ENCODE results near the gene RNF4.

The RNF4 gene

DNA sequence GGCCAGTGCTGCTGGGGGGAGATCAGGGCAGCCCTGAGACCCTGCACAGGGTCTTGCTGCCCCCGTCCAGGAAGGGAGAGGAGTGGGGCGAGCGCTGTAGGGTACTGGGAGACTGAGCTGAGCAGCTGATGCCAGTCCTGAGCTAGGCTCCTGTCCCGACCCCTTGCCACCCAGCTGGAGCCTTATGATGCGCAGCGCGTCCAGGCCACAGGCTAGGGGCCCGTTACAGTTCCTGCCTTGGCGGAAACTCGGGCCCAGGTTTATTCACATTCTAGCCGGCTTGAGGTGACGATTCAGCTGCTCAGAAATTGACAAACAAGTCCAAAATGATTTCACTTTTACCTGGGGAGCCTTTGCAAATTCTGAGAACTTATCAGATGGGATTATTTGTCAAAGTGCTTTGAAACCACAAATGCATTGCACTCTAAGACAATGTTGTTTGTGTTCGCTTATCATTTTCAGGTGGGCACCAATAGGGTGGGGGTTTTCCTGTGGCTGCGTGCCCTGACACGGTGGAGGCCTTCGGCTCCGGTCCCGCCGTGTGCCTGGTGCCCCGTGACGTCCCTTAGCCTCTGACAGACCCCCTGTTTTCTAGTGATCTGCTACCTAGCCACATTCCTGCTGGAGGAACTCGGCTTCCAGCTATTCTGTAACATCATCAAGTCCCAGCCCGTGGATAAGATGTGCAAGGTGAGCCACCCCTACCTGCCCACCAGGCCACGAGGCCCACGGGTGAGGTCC lies 31.3 kb upstream of the RNF4 start:
- DNase-seq (ENCODE audit: low read depth), result no peak

- no peak for DNase-seq (ENCODE audit: low read depth)
Measured at GRCh38 chr4:2438822-2439718, 29.8 kb upstream of the RNF4 start.

DNA sequence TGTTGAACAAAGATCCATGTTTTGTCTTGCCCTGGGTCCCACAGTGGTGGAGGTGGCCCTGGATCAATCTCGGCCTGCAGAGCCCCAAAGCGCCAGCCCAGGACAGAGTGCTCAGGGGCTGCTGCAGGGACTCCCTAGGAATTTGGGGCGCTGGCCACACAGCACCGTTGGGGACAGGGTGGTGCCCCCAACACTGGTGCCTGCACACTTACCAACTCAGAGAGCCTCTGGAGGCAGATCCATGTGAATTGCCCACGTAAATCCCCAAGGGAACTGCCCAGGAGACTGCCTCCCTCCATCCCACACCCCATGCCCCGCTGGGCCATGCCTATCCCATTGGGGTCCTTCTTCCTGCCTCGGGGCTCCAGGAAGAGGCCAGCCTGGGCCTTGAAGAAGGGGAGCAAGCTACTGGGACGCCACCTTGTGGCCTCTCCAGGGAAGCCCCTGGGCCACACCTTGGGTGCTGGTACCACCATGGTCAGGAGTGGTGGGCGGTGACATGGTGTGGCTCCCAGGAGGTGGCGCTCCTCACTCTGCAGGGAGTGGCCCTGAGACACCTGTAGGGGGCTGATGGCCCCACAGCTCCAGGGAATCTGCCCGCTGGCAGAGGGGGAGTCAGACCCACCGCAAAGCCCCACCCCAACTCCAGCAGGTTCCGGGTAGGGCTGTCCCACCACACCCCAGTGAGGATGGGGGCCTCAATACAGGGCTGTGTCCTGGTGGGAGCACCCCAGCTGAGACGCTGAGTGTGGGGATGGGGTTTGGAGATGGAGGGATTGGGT lies 27.3 kb upstream of the RNF4 start:
- DNase-seq (ENCODE audit: low read depth), result peak; percentile 59

- no peak for DNase-seq (ENCODE audit: low read depth)
Measured at GRCh38 chr4:2442175-2442993, 26.5 kb upstream of the RNF4 start.

GRCh38 chr4:2443061-2443730 lies 25.7 kb upstream of the RNF4 start:
- no peak for DNase-seq (ENCODE audit: low read depth)

GRCh38 chr4:2443956-2444740 lies 24.8 kb upstream of the RNF4 start:
- no peak for DNase-seq (ENCODE audit: low read depth)

DNA sequence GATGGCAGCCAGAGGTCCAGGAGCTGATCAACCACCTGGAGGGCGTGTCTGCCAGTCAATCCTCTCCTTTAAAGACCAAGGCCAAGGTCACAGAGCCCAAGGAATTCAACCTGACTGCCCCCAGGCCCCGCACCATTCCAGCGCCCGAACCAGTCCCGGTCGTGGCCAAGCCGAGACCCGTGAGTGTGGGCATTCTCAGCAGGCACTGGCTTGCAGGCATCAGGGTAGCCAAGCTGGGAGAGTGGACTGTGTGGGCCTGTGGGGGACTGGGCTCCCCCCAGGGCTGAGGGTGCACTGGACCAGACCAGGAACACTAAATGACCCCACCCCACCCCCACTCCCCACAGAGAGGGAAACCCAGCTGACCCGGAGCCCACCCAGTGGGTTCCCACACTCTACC lies 23.8 kb upstream of the RNF4 start:
- no peak for DNase-seq (ENCODE audit: low read depth)

DNA sequence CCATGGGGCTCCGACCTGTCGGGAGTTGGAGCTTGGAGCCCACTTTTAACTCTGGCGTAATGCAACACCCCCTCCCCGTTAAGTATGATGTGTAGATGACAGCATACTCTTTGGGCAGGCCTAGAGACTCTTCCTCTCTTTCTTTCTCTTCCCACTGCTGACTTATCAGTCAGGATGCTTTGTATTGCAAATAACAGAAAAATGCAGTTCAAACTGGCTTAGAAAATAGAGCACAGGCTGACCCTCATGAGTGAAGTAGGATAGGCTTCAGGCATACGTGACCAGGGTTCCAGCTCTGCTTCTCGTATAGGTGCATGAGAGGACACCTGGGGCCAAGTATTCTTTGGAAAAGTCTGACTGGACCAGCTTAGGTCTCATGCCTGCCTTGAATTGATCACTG lies 23.3 kb upstream of the RNF4 start:
- no peak for DNase-seq (ENCODE audit: low read depth)

DNA sequence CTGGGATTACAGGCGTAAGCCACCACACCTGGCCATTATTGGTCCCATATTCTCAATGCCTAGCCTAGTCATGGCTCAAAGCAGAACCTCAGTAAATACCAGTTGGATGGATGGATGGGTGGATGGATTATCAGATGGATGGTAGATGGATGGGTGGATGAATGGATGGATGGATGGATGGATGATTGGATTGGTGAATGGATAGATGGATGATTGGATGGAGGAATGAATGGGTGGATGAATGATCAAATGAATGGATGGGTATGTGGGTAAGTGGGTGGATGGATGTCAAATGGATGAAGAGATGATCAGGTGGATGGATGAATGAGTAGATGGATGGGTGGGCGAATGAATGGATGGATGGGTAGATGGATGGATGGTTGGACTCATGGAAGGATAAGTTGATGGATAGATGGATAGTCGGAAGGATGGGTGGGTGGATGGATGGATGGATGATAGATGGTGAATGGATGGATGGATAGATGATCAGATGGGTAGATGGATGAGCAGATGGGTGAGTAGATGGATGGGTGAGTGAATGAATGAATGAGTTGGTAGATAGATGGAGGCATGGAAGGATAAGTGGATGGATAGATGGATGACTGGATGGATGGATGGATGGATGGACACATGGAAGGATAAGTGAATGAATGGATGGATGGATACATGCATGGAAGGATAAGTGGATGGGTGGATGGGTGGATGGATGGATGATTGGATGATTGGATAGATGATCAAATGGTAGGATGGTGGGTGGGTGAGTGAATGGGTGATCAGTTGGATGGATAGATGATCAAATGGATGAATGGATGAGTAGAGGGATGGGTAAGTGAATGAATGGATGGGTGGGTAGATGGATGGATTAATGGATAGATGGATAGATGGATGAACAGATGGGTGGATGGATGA lies 22.0 kb upstream of the RNF4 start:
- no peak for DNase-seq (ENCODE audit: low read depth)

DNA sequence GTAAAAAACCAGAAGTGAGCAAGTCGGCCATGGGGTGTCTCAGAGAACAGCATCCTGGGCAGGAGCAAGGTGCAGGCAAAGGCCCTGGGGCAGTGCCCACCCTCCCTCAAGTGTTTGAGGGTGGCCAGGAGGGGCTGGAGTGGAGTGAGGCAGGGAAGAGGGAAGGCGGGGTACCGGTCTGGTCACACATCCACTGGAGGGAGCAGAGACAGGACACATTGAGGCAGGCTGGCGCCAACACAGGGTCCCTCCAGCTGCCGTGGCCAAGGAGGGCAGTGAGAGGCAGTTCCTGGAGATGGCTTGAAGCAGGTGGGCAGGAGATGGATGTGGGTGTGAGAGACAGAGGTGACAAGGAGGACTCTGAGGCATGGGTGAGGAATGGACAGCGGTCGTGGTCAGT lies 20.3 kb upstream of the RNF4 start:
- DNase-seq (ENCODE audit: low read depth), result no peak

GRCh38 chr4:2449051-2449450 lies 19.9 kb upstream of the RNF4 start:
- DNase-seq (ENCODE audit: low read depth), result no peak

GRCh38 chr4:2449511-2450392 lies 19.2 kb upstream of the RNF4 start:
- DNase-seq (ENCODE audit: low read depth), result no peak

DNA sequence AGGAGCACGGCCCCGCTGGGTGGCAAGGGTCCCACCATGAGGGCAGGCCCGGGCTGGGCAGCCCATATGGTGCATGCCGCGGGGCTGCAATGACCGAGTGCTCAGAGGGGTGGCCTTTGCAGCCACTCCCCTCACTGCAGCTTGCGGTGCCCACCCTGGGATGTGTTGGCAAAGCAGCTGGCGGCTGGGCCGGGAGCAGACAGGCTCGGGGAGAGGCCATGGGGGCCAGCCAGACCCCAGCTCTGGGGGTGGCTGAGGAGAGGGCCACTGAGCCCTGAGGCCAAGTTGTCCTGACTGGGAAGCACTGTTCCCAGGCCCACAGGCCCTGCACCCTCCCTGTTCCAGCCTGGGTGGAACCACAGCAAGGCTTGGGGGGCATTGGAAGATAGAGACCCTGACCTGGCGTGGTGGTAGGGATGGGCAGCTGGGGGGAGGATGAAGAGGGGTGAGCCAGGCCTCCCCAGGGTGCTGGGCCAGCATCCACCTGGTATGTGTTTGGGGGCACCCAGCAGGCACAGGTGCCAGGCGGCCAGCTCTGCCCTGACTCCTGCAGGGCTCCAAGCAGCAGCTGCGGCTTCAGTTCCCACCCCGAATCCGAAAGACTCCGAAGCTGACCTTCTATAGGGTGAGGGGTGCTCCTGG lies 18.4 kb upstream of the RNF4 start:
- DNase-seq (ENCODE audit: low read depth), result no peak

DNA sequence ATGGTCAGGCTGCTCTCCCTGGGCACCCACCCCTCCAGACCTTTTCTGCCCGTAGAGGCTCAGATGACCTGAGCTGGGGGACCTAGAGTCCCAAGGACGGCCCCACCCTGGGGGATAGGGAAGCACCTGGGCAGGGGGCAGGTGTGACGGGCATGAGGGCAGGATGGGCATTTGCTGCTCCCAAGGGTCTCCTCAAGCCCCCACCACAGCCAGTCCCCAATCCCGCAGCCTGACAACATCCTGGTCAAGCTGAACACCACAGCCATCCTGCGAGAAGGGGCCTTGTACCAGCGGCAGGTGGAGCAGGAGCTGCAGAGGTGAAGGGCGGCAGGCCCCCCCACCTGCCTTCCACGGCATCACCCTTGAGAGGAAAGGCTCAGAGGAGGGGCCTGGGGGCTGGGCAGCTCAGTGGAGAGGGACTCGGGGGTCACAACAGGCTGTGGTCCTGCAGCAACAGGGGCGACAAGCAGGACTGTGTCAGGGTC lies 17.8 kb upstream of the RNF4 start:
- no peak for DNase-seq (ENCODE audit: low read depth)

DNA sequence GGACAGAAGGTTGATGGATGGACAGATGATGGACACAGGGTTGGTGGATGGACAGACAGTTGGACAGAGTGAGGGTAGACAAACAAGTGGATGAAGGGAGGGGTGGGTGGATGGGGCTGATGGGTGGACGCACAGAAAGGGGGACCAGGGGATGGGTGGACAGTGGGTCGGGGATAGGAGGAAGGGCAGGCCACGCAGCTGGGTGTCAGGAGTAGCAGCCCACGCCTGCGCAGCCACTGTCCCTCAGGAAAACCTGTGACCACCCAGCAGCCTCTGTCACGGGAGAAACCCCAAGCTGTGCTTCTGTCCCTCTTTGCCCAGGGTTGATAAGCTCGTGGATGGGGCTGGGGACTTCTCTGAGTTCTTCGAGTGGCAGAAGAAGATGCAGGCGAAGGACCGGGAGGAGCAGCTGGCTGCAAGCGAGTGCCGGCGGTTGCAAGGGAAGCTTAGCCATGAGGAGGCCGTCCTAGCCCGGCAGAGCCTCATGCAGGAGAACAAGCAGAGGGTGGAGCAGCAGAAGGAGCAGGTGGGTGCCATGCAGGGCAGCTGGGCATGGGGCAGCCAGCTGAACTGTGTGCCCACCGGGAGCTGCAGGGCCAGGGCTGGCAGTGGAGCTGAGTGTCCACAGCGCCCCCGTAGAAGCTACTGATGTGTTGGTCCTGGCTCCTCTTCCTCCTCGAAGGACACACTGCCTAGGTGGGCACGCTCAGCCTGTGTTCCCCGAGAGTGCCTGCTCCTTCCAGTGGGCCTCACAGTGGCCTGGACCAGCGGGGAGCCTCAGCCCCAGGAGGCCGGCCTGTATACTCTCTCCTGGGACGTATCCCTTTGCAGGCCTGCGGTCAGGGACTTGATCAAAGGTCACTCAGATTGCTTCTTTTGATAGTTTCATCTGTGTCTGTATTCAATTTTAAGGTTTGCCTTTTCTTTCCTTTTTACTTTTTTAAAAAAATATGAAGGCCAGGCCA lies 16.8 kb upstream of the RNF4 start:
- DNase-seq (ENCODE audit: low read depth), result no peak
